GM19372 (cell line): ENCODE measurements around the gene RGS3.
"Not testable (repeated sequence)": the region's sequence is repeated elsewhere in the genome, so short reads cannot be mapped to it uniquely, and the experiment has no call there.

Experiments used
- ATAC-seq: cut with Tn5 transposase; IDR thresholded peaks from one replicate; pipeline ENCODE4 v1.9.1; 2021; ENCODE audit warnings: mild to moderate bottlenecking, low read depth, moderate library complexity; ENCODE audit not compliant: unreplicated experiment

RGS3 gene

DNA sequence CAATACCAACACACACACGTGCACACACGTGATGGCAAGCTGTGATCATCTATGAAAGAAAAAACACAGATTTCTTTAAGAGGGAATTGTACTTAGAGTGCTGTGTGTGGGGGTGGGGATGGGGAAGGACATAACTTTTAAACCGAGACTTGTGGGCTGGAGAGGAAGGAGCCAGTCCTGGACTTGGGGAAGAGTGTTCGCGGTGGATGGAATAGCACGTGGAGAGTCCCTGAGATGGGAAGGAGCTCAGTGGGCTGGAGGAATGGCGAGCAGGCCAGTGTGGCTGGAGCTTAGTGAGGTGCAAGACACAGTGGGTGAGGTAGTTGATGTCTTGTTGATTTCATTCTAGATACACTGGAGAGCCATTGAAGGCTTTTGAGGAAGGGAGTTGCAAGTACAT lies 78.5 kb downstream of the RGS3 start:
- ATAC-seq, result no peak

GRCh38 chr9:113542741-113543140 lies 79.2 kb downstream of the RGS3 start:
- ATAC-seq, result no peak

DNA sequence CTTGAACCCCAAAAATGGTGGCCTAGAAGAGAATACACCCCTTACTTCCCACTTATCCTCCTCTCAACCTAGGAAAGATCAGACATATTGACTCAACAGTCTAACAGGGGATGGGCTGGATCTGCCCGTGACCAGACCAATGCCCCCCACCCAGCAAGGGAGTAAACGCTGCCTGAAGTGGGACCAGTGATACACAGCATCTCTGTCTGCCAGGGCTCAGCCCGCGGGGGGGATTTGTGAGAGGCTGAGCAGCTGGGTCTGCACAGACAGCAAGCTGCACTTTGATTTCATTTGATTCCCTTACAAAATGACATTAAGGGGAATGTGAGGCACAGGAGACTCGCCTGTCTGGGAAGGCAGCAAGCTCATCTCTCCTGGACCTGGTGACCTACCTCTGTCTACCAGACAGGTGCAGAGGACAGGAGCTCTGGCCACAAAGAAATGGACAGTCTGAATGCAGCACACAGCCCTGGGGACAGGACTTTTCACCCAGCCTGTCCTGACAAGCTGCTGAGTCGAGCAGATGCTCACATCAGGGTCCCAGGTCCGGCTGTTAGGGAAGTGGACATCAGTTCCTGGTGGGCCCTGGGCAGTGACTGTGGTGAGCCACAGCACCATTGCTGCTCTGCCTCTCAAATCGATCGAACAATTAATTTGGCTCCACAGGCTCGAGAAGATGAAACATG lies 79.9 kb downstream of the RGS3 start:
- no peak for ATAC-seq

DNA sequence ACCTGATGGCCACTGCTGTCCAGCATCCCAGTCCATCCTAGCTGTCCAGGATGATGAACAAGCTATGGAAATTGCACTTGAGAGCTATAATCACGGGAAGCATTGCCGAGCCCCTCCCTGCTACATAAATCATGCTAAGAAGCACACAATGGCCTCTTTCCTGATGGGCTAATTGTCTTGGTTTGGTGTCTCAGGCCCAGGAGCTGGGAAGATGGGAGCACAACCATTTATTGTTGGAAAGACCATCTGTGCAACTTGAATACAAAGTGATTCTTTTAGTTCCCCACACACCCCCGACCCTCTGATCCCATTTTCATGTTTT lies 80.4 kb downstream of the RGS3 start:
- ATAC-seq, result no peak

- no peak for ATAC-seq
Measured at GRCh38 chr9:113545068-113545467, 81.5 kb downstream of the RGS3 start.

- no peak for ATAC-seq
Measured at GRCh38 chr9:113546566-113546965, 83.0 kb downstream of the RGS3 start.

DNA sequence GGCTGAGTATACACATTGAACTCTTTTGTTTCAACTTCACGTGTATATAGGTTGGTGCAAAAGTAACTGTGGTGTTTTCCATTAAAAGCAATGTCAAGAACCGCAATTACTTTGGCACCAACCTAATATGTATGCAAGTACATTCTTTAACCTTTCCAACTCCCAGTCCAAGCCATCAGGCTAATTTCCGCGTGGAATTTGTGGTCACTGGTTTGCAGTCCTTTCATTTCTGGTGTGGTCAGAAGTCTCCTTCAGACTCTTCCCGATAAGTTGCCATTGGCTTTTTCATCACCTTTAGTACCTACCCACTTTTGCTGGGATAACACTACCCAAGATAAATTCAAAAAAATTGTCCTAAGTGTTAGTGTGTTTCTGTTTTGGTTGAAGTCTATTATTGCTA lies 84.0 kb downstream of the RGS3 start:
- ATAC-seq, result no peak

- ATAC-seq, result no peak
Measured at GRCh38 chr9:113548221-113549041, 84.9 kb downstream of the RGS3 start.

DNA sequence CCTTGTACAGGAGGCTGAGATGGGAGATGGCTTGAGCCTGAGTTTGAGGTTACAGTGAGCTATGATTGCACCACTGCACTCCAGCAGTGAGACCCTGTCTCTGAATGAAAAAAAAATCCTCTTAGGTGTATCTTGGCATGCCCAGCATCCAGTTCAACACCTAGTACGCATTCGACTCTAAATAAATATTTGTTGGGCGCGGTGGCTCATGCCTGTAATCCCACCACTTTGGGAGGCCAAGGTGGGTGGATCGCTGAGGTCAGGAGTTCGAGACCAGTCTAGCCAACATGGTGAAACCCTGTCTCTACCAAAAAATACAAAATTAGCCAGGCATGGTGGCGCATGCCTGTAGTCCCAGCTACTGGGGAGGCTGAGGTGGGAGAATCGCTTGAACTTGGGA lies 86.4 kb downstream of the RGS3 start:
- not testable (repeated sequence) for ATAC-seq

DNA sequence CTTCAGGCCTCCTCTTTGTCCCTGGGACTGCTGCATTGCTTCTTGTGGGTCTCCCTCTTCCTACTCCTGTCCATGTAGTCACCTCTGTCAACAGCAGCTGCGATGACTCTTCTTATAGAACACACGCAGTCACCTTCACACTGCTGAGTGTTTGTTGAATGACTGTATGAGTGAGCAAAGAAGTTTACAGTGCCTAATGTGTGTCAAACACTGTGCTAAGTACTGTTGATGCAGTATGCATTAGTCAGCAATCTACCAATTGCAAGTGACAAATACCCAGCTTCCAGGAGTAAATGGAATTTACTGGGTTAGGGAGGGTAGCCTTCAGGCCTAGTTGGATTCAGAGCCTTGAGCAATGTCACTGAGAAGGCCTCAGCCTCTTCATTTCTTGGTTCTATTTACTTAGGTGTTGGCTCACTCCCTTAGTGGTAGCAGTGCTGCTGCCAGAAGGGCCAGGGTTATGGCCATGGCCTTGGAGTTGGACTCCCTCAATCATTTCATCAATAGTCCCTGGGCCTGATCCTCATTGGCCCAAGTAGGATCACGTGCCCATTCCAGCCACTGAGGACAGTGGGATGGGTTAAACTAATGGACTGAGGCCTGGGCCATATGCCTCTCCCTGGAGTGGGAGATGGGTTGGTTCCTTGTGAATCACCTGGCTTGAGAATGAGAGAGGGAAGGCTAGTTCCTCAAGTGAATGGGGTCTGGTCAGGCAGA lies 93.5 kb downstream of the RGS3 start:
- ATAC-seq, result no peak

DNA sequence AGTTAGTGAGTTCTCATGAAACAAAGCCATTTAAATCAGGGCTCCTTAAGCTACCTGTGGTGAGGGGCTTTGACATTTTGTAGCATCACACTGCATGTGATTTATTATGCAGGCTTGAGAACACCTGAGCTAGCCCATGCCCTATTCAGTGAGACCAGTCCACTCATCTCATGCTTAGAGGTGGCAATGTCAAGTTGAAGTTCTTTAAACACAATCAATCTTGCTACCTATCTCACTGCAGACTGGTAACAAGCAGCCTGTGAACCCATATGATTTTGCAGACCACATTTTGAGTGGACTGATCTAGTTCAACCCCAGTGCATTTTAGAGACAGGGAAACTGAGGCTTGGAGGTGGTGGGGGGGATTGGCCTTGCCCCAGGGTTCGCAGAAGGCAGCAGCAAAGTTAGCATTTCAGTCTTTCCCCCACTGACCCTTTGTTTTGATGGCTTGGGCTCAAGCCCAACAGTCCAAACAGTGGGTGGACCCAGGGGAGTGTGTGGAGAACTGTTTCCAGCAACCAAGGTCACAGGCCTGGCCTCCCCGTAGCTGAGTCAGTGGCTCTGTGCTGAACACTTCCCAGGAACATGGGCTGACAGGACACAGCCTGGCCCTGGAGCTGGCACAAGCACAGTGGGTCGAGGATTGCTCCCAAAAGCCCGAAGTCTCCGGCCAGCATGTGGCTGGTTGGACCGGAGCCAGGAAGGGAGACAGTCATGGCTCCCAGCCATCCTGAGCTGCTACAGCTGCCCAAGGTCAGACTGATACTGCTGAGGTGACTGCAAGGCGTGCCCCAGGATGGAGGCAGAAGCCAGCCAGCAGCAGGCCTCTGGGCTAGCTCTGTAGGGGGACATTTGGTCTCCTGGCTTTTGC lies 95.3 kb downstream of the RGS3 start:
- no peak for ATAC-seq

GRCh38 chr9:113559834-113560800 lies 96.6 kb downstream of the RGS3 start:
- ATAC-seq, result no peak

GRCh38 chr9:113562653-113563381 lies 99.3 kb downstream of the RGS3 start:
- no peak for ATAC-seq

- no peak for ATAC-seq
Measured at GRCh38 chr9:113563826-113564497, 100.4 kb downstream of the RGS3 start.

GRCh38 chr9:113564498-113565237 lies 101.1 kb downstream of the RGS3 start:
- no peak for ATAC-seq

DNA sequence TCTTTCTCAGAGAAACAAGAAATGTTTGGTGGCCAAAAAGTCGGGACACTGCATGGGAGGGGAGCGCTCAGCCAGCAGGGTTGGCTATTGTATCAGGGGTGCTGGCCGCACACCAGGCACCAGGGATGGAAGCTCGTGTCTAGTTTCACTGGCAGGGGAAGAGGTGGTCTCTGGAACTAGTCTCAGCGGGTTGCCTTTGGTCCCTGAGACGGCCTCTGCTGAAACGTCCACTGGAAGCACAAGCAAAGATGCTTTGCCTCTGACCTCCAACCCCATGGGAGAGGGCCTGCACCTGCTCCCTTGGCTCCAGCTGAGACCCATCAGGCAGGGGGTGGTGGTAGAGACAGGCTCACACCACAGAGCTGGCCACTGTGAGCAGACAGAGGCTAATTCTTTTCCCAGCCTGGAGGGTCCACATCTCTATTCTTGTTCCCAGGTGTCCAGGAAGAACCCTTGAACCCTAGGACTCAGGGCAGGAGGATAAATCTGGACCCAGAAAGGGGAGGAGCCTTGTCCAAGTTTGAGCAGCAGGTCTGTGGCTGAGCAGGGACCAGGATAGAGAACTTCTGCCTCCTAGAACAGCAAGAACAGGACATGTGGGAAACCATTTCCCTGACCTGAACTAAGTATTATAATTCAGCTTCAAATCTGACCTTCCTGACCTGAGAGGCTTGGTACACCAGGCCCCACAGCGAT lies 102.6 kb downstream of the RGS3 start:
- no peak for ATAC-seq

- no peak for ATAC-seq
Measured at GRCh38 chr9:113566712-113567071, 103.2 kb downstream of the RGS3 start.
